ENCODE data around the gene CEMIP2. TPM values are rescaled to one million over a fixed set of nuclear protein-coding genes. Genes with fewer than 3 reads are reported as not detected.

The CEMIP2 gene
- polyA plus RNA-seq, 3 donors, result 11.6 to 58.7 (median 21.4) TPM

GRCh38 chr9:71764463-71764862 is 3.9 kb downstream of the CEMIP2 start:
- Histone ChIP-seq H3K27ac (ENCODE audit: low read depth in 1 of 2, low read length in 2 of 2) (no peak overlapping the region), H3K9me3 (replicated peaks in 1 of 2; ENCODE audit: control insufficient read depth in 1 of 2, insufficient read depth in 1 of 2, low read length in 2 of 2) (no peaks in the 10 kb centered on the region), H3K27me3 (ENCODE audit: control insufficient read depth in 2 of 2, insufficient read depth in 2 of 2, low read length in 2 of 2) (no peaks in the 10 kb centered on the region), H3K79me2 (ENCODE audit: insufficient read depth, low read length) (peaks cover 85% of the 10 kb centered on the region), H3K9ac (ENCODE audit: insufficient read depth, low read length, poor library complexity, severe bottlenecking) (no peak overlapping the region), H2AFZ (ENCODE audit: insufficient read depth, low read depth, low read length, poor library complexity, severe bottlenecking) (no peak overlapping the region), H4K20me1 (ENCODE audit: insufficient read depth, low read length) (peaks cover 84% of the 10 kb centered on the region), H3K36me3 (replicated peaks in 1 of 2; ENCODE audit: control insufficient read depth in 1 of 2, insufficient read depth in 2 of 2, low read length in 2 of 2) (peaks cover 0 to under 1% of the 10 kb centered on the region in 2 donors), H3K4me3 (replicated peaks in 1 of 3; ENCODE audit: low read depth in 2 of 3, low read length in 3 of 3) (no peak overlapping the region), H3K4me2 (replicated peaks; ENCODE audit: extremely low read depth, low read length, poor library complexity, severe bottlenecking) (no peak overlapping the region), H3K4me1 (ENCODE audit: control insufficient read depth in 1 of 2, insufficient read depth in 2 of 2, low read length in 2 of 2) (peaks cover 44 to 48% of the 10 kb centered on the region in 2 donors)
- DNase-seq, result no peak
- peaks cover 60% of the 10 kb centered on the region for H3K4me1 Mint-ChIP-seq
- peaks cover 0 to 2% (median 0%) of the 10 kb centered on the region in 7 donors for H3K9me3 Mint-ChIP-seq
- H3K27ac Mint-ChIP-seq, result peak overlapping the region in 1 of 7 donors; percentile 60
- peaks cover 4 to 19% of the 10 kb centered on the region in 2 donors for H3K36me3 Mint-ChIP-seq
- WGBS (ENCODE audit: insufficient coverage), result no CpG with 5 or more reads among the region's 4 CpGs
- intact Hi-C loops (cut with micrococcal nuclease), result no loop called here
- H3K27me3 Mint-ChIP-seq (ENCODE audit: low read depth in 3 of 3), result peaks cover 3 to 11% (median 4%) of the 10 kb centered on the region in 3 donors
- TF ChIP-seq CTCF (IDR thresholded peaks at IDR 0.05), result no peak
- no peak overlapping the region for H3K4me3 Mint-ChIP-seq

GRCh38 chr9:71763832-71764231 is 4.5 kb downstream of the CEMIP2 start:
- peak overlapping the region in 1 of 2 donors; percentile 37 for H3K4me3 Mint-ChIP-seq

More at GRCh38 chr9:71763832-71764231, 4.5 kb downstream of the CEMIP2 start:
- intact Hi-C loops (cut with micrococcal nuclease), result no loop called here
- Histone ChIP-seq H3K9me3 (replicated peaks in 1 of 2; ENCODE audit: control insufficient read depth in 1 of 2, insufficient read depth in 1 of 2, low read length in 2 of 2) (no peaks in the 10 kb centered on the region), H3K4me3 (replicated peaks in 1 of 3; ENCODE audit: low read depth in 2 of 3, low read length in 3 of 3) (no peak overlapping the region), H3K27ac (ENCODE audit: low read depth in 1 of 2, low read length in 2 of 2) (no peak overlapping the region), H3K4me2 (replicated peaks; ENCODE audit: extremely low read depth, low read length, poor library complexity, severe bottlenecking) (no peak overlapping the region), H3K79me2 (ENCODE audit: insufficient read depth, low read length) (peaks cover 92% of the 10 kb centered on the region), H3K36me3 (replicated peaks in 1 of 2; ENCODE audit: control insufficient read depth in 1 of 2, insufficient read depth in 2 of 2, low read length in 2 of 2) (peaks cover 3 to 5% of the 10 kb centered on the region in 2 donors), H4K20me1 (ENCODE audit: insufficient read depth, low read length) (peaks cover 90% of the 10 kb centered on the region), H3K9ac (ENCODE audit: insufficient read depth, low read length, poor library complexity, severe bottlenecking) (no peak overlapping the region), H3K4me1 (ENCODE audit: control insufficient read depth in 1 of 2, insufficient read depth in 2 of 2, low read length in 2 of 2) (peaks cover 39 to 42% of the 10 kb centered on the region in 2 donors), H2AFZ (ENCODE audit: insufficient read depth, low read depth, low read length, poor library complexity, severe bottlenecking) (no peak overlapping the region), H3K27me3 (ENCODE audit: control insufficient read depth in 2 of 2, insufficient read depth in 2 of 2, low read length in 2 of 2) (no peaks in the 10 kb centered on the region)
- peaks cover 0 to 6% (median 0%) of the 10 kb centered on the region in 3 donors for H3K27me3 Mint-ChIP-seq (ENCODE audit: low read depth in 3 of 3)
- H3K9me3 Mint-ChIP-seq, result peaks cover 0 to 2% (median 0%) of the 10 kb centered on the region in 7 donors
- peaks cover 7 to 22% of the 10 kb centered on the region in 2 donors for H3K36me3 Mint-ChIP-seq
- no peak for DNase-seq
- H3K4me1 Mint-ChIP-seq, result peaks cover 62% of the 10 kb centered on the region
- no peak overlapping the region for H3K27ac Mint-ChIP-seq
- TF ChIP-seq CTCF (IDR thresholded peaks at IDR 0.05), result no peak
